K562 (cell line): ENCODE measurements around the gene ARHGAP9. TPM values are rescaled to one million over a fixed set of nuclear protein-coding genes. Genes with fewer than 3 reads are reported as not detected.
A peak's percentile ranks its signal among the peaks of the same experiment; 100 is the strongest.

Source experiments
- ATAC-seq: fragments of 200-7000 bp; cut with Tn5 transposase; 3 replicates; pipeline ENCODE4 v1.9.1; 2020; ENCODE audit warnings: moderate library complexity
- Bru-seq: library from RNA; stranded (reverse); fragments of 400-500 nt; gene quantifications from one replicate; lab custom pipeline; 2021; lab: Mats Ljungman, UMichigan
- BruChase-seq, 2 experiments: library from RNA; stranded (reverse); fragments of 400-500 nt; gene quantifications; one replicate each; lab custom pipeline; 2021; lab: Mats Ljungman, UMichigan
- BruUV-seq: library from RNA; stranded (reverse); fragments of 400-500 nt; replicated peaks from 2 replicates; lab custom pipeline; 2021; lab: Mats Ljungman, UMichigan
- CTCF ChIA-PET: fragments of 300-600 bp; formaldehyde crosslinking; extraction: SDS; loops from one replicate; lab custom pipeline; 2021; ENCODE audit warnings: low intra/inter-chr PET ratio; lab: Yijun Ruan, JAX
- POLR2A ChIA-PET: fragments of 300-600, 350-650 bp; sonication (Branson Sonifier 250); formaldehyde crosslinking; extraction: SDS; loops from one replicate; lab custom pipeline; 2021; ENCODE audit warnings: antibody characterized with exemption, inconsistent platforms; lab: Yijun Ruan, JAX
- DNase-seq, 4 experiments: peaks; one replicate each; pipeline versions ENCODE4 v3.0.0 to v3.0.0-alpha.2; 2011 to 2018; ENCODE audit warnings: low spot score in 3 of 4, mixed read lengths in 3 of 4; ENCODE audit errors: extremely low read depth in 1 of 4
- FAIRE-seq: peaks from 2 replicates; lab custom pipeline; 2011; peaks lifted over from hg19 to GRCh38; lab: Jason Lieb, UNC
- H2AFZ ChIP-seq: 2 replicates; pipeline ENCODE4 v1.6.0; 2011; ENCODE audit warnings: low read depth, low read length, control low read depth, inconsistent platforms
- H3K27ac ChIP-seq: fragments of 200-600 bp; 3 replicates; pipeline ENCODE4 v1.8.0; 2011; ENCODE audit warnings: low read depth, mild to moderate bottlenecking, control low read depth, inconsistent platforms, low read length, moderate library complexity, mixed read lengths; ENCODE audit errors: extremely low read depth
- H3K27me3 ChIP-seq, 2 experiments: fragments of 300-600 bp in 1 of 2; 2 replicates in 1 of 2; 3 replicates in 1 of 2; pipeline versions ENCODE4 v1.6.0 to v1.8.0; 2011; ENCODE audit warnings: inconsistent platforms in 2 of 2, low read length in 2 of 2, mild to moderate bottlenecking in 1 of 2, mixed read lengths in 1 of 2, moderate library complexity in 1 of 2; ENCODE audit not compliant: control insufficient read depth in 2 of 2, insufficient read depth in 2 of 2
- H3K36me3 ChIP-seq: fragments of 300-600 bp; 3 replicates; pipeline ENCODE4 v1.8.0; 2011; ENCODE audit warnings: mild to moderate bottlenecking, low read length, inconsistent platforms; ENCODE audit not compliant: control insufficient read depth, insufficient read depth
- H3K4me1 ChIP-seq, 2 experiments: fragments of 200-600 bp in 1 of 2; replicated peaks in 1 of 2; 2 replicates in 1 of 2; 3 replicates in 1 of 2; pipeline versions ENCODE4 v1.5.1 to v1.8.0; 2011; ENCODE audit warnings: inconsistent platforms in 2 of 2, low read length in 2 of 2, mild to moderate bottlenecking in 1 of 2, mixed read lengths in 1 of 2, moderate library complexity in 1 of 2; ENCODE audit not compliant: control insufficient read depth in 2 of 2, insufficient read depth in 2 of 2
- H3K4me2 ChIP-seq: 2 replicates; pipeline ENCODE4 v1.6.1; 2011; ENCODE audit warnings: low read length, control low read depth, inconsistent platforms, mixed read lengths; ENCODE audit not compliant: insufficient read depth
- H3K4me3 ChIP-seq: fragments of 200-600 bp; sonication (generic), shearing (Covaris generic); 2 replicates; pipeline ENCODE4 v1.5.1; 2016; ENCODE audit warnings: control low read depth, inconsistent platforms
- H3K79me2 ChIP-seq: fragments of 200-600 bp; 3 replicates; pipeline ENCODE4 v1.8.0; 2011; ENCODE audit warnings: low read length, inconsistent platforms; ENCODE audit not compliant: control insufficient read depth, insufficient read depth
- H3K9ac ChIP-seq, 2 experiments: 2 replicates each; pipeline versions ENCODE4 v1.6.0 to v1.6.1; 2011; ENCODE audit warnings: low read depth in 2 of 2, low read length in 2 of 2, control low read depth in 1 of 2, inconsistent platforms in 1 of 2, mild to moderate bottlenecking in 1 of 2, mixed read lengths in 1 of 2; ENCODE audit not compliant: insufficient read depth in 1 of 2
- H3K9me1 ChIP-seq: one replicate; pipeline ENCODE4 v1.6.0; 2011; ENCODE audit warnings: inconsistent platforms, mild to moderate bottlenecking, low read length, moderate library complexity; ENCODE audit not compliant: control insufficient read depth, insufficient read depth
- H3K9me3 ChIP-seq: replicated peaks from 2 replicates; pipeline ENCODE4 v1.5.1; 2011; ENCODE audit warnings: low read depth, low read length, inconsistent platforms; ENCODE audit not compliant: control insufficient read depth, insufficient read depth
- H4K20me1 ChIP-seq: replicated peaks from 2 replicates; pipeline ENCODE4 v1.6.1; 2011; ENCODE audit warnings: low read length, inconsistent platforms, mixed read lengths; ENCODE audit not compliant: control insufficient read depth, insufficient read depth
- FOXP1 ChIP-seq: sonication (generic); formaldehyde crosslinking; IDR thresholded peaks from 2 replicates; pipeline ENCODE4 v1.8.0; 2022; ENCODE audit warnings: mild to moderate bottlenecking, missing genetic modification reagents
- GABPA ChIP-seq: fragments of 200-800 bp; sonication (Bioruptor generic); conservative IDR thresholded peaks from 2 replicates; pipeline ENCODE4 v1.6.1; 2016; ENCODE audit warnings: low read depth, missing genetic modification characterization, missing compliant biosample characterization
- WGBS: fragments of 100-300 bp; shearing (Covaris generic); methylation state at CpG from one replicate; pipeline ENCODE4 v1.1.6; 2016; ENCODE audit warnings: low coverage, mixed read lengths; ENCODE audit not compliant: insufficient coverage; ENCODE audit errors: missing lambda C conversion rate; 5-methylcytosine and 5-hydroxymethylcytosine counted together
- in situ Hi-C: fragments of 300-500 bp; cut with MboI; formaldehyde crosslinking; loops from 4 replicates; pipeline ENCODE4 v1.15.0; 2018; ENCODE audit warnings: inconsistent platforms, mixed read lengths
- intact Hi-C: fragments of 100-400 bp; cut with micrococcal nuclease; formaldehyde crosslinking; loops from 2 replicates; pipeline ENCODE4 v1.14.2; 2022
- long read RNA-seq, 3 experiments: library from polyadenylated mRNA in 2 of 3; library from RNA in 1 of 3; unstranded in 2 of 3; stranded (forward) in 1 of 3; transcript quantifications; one replicate each; pipeline ENCODE4 v2.0.0, GENCODE V29; 2019 to 2022
- polyA minus RNA-seq, 3 experiments: library from RNA; depleted of rRNA, polyadenylated mRNA; stranded (reverse); fragments of >200 nt; gene quantifications; 2 replicates each; pipeline ENCODE4 v1.2.3, GENCODE V29; 2011
- polyA plus RNA-seq, 8 experiments: library from polyadenylated mRNA; depleted of rRNA in 4 of 8; stranded (reverse) in 5 of 8; unstranded in 3 of 8; fragments of >200 nt; fragmentation: Nextera tagmentation in 2 of 8; fragmentation: Illumina TruSeq in 1 of 8; extraction: Ambion mirVana in 2 of 8; extraction: Trizol in 1 of 8; gene quantifications; 2 replicates each; pipeline versions ENCODE4 v1.2.1 to v1.2.3, GENCODE V29; 2011 to 2014; ENCODE audit warnings: inconsistent platforms in 1 of 8, missing spikeins in 1 of 8
- total RNA-seq, 7 experiments: library from RNA; depleted of rRNA in 6 of 7; stranded (reverse); fragments of >200 nt in 6 of 7; fragmentation: Illumina TruSeq in 2 of 7; extraction: Trizol in 2 of 7; gene quantifications; 2 replicates each; pipeline versions ENCODE4 v1.2.1 to v1.2.3, GENCODE V29; 2011 to 2021; ENCODE audit warnings: low replicate concordance in 1 of 7
- TF ChIP-seq, protein P1 (sequence below): sonication (generic); formaldehyde crosslinking; IDR thresholded peaks from 2 replicates; pipeline ENCODE4 v1.9.0; 2022; ENCODE audit warnings: mild to moderate bottlenecking, missing genetic modification reagents
- TF ChIP-seq, protein P2 (sequence below): sonication (generic); formaldehyde crosslinking; IDR thresholded peaks from 2 replicates; pipeline ENCODE4 v1.8.0; 2022; ENCODE audit warnings: mild to moderate bottlenecking, missing genetic modification reagents

ARHGAP9 gene
- 8.4 and 15.8 TPM in 2 replicates for total RNA-seq (2011; cell fraction: chromatin; rRNA removed; ENCODE audit: low replicate concordance)
- 5.3 and 7.2 TPM in 2 replicates for total RNA-seq (2011; cell fraction: nucleolus; rRNA removed)
- total RNA-seq (2011; cell fraction: nucleoplasm; rRNA removed): 7.3 and 8.5 TPM in 2 replicates
- total RNA-seq (2014; rRNA removed) (3.8 and 4.6 TPM in 2 replicates), total RNA-seq (2014; rRNA removed; fragmentation: Illumina TruSeq; extraction: Trizol) (3.1 and 4.2 TPM in 2 replicates), total RNA-seq (2015; rRNA removed; fragmentation: Illumina TruSeq; extraction: Trizol) (5.1 and 5.8 TPM in 2 replicates), total RNA-seq (2021) (5.9 and 6.0 TPM in 2 replicates), polyA plus RNA-seq (2011; rRNA removed) (6.5 and 22.7 TPM in 2 replicates), polyA plus RNA-seq (2014; fragmentation: Illumina TruSeq; extraction: Trizol) (5.4 and 6.5 TPM in 2 replicates), polyA plus RNA-seq (2014; fragmentation: Nextera tagmentation; extraction: Ambion mirVana) (1 to 10 TPM; 1.5 to 2.0 TPM), polyA plus RNA-seq (2014; rRNA removed) (3.3 and 10.2 TPM in 2 replicates), polyA minus RNA-seq (2011; rRNA and poly(A)+ RNA removed) (2.8 and 7.2 TPM in 2 replicates), Bru-seq, nascent RNA (percentile 36 among the genes with signal in this experiment), BruChase-seq, experiment 1, labeled RNA remaining after a 2-hour chase (percentile 25 among the genes with signal in this experiment), BruChase-seq, experiment 2, labeled RNA remaining after a 6-hour chase (percentile 30 among the genes with signal in this experiment)
- 7.6 and 14.0 TPM in 2 replicates for polyA plus RNA-seq (2011; cell fraction: cytosol; rRNA removed)
- 53.3 and 109 TPM in 2 replicates for polyA plus RNA-seq (2011; cell fraction: nucleus; rRNA removed)
- 5.2 and 15.6 TPM in 2 replicates for polyA plus RNA-seq (2012)
- polyA minus RNA-seq (2011; cell fraction: cytosol; rRNA and poly(A)+ RNA removed): 1.5 and 8.5 TPM in 2 replicates
- 4.3 and 13.0 TPM in 2 replicates for polyA minus RNA-seq (2011; cell fraction: nucleus; rRNA and poly(A)+ RNA removed)
- long read RNA-seq, experiment 1, partial matches to known transcripts: 4 of 7 reads
- long read RNA-seq, experiment 1, other reads (novel, unspliced or antisense): 3 of 7 reads
- long read RNA-seq, experiment 2, partial matches to known transcripts: 0 of 4 reads
- long read RNA-seq, experiment 2, other reads (novel, unspliced or antisense): 2 of 4 reads
- long read RNA-seq, experiment 3, partial matches to known transcripts: 0 of 2 reads
- long read RNA-seq, experiment 3, other reads (novel, unspliced or antisense): 1 of 2 reads

DNA sequence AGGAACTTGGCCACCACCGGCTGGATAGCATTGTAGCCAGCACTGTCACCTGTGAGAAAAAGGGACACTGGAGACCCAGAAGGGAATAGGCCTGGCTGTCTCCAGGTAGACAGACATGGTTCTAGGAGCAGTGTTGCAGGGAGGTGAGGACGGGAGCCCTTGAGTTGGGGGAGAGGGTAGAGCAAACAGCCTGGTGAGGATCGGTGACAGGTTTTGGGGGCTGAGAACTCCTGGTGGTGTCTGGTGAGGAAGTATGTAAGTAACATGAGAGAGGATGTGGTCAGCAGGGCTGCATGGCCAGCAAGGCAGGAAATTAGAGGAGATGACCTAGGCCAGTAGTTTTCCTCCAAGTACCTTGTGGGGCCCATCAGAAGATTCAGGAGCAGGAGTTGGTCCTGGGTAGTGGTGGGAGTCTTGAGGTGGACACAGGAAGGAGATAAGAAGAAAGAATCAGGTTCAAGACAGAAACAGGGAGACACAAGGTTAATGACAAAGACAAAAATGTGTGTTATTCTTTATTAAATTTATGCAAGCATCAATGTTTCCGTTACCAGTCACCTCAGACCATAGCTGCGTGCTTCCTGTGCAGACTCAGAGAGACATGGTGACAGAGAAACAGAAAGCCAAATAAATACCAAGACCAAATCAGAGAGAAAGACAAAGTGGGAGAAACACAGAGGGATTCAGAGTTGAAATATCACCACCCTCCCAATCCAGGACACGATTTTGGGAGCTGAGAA lies at the start of gene ARHGAP9:
ARHGAP9 (minus strand) TSS at position 491 of the 740 bp plus-strand sequence; CDS start at position 31, 460 bp downstream.
- Histone ChIP-seq H4K20me1 (no peaks in the 10 kb centered on the region), H3K4me2 (0 out of 2 replicates have a peak within 1 kb of the TSS, but pooled peaks have one; percentile 51), H3K79me2 (no peaks in the 10 kb centered on the region), H3K4me1 (peaks cover 32 to 47% of the 10 kb centered on the region in 2 experiments), H3K9me1 (no peaks in the 10 kb centered on the region), H3K27me3 (no peaks in the 10 kb centered on the region), H3K4me3 (no peak within 1 kb of the TSS), H3K9ac (no peak within 1 kb of the TSS; a peak in 1 of 4 replicates), H3K9me3 (no peaks in the 10 kb centered on the region), H2AFZ (peak within 1 kb of the TSS; percentile 93; the same call in 1 of the 2 replicates), H3K27ac (peak within 1 kb of the TSS; percentile 61; the same call in 2 of the 3 replicates), H3K36me3 (no peaks in the 10 kb centered on the region)
- ChIA-PET POLR2A (interaction anchor here (0.6 to 2.1 kb wide), 4 partner anchors 10 to 455 kb away, joined by 3 to 6 read pairs (median 4); no protein-coding TSS in a partner anchor), CTCF (no interaction called here)
- DNase-seq: no peak
- ATAC-seq: no peak
- in situ Hi-C loops: no loop called here
- 49% methylated on average over 5 of the region's 6 CpGs for WGBS
- no peak for FAIRE-seq
- no TSS peak for BruUV-seq
- TF ChIP-seq, protein P1, sequence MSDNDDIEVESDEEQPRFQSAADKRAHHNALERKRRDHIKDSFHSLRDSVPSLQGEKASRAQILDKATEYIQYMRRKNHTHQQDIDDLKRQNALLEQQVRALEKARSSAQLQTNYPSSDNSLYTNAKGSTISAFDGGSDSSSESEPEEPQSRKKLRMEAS: 0 out of 2 replicates have a peak, but pooled peaks have one; percentile 21
- TF ChIP-seq FOXP1 (CRISPR knock-in tag) (peak; percentile 47; the same call in 1 of the 2 replicates), GABPA (peak; percentile 22; the same call in 1 of the 2 replicates)
- TF ChIP-seq, protein P2, sequence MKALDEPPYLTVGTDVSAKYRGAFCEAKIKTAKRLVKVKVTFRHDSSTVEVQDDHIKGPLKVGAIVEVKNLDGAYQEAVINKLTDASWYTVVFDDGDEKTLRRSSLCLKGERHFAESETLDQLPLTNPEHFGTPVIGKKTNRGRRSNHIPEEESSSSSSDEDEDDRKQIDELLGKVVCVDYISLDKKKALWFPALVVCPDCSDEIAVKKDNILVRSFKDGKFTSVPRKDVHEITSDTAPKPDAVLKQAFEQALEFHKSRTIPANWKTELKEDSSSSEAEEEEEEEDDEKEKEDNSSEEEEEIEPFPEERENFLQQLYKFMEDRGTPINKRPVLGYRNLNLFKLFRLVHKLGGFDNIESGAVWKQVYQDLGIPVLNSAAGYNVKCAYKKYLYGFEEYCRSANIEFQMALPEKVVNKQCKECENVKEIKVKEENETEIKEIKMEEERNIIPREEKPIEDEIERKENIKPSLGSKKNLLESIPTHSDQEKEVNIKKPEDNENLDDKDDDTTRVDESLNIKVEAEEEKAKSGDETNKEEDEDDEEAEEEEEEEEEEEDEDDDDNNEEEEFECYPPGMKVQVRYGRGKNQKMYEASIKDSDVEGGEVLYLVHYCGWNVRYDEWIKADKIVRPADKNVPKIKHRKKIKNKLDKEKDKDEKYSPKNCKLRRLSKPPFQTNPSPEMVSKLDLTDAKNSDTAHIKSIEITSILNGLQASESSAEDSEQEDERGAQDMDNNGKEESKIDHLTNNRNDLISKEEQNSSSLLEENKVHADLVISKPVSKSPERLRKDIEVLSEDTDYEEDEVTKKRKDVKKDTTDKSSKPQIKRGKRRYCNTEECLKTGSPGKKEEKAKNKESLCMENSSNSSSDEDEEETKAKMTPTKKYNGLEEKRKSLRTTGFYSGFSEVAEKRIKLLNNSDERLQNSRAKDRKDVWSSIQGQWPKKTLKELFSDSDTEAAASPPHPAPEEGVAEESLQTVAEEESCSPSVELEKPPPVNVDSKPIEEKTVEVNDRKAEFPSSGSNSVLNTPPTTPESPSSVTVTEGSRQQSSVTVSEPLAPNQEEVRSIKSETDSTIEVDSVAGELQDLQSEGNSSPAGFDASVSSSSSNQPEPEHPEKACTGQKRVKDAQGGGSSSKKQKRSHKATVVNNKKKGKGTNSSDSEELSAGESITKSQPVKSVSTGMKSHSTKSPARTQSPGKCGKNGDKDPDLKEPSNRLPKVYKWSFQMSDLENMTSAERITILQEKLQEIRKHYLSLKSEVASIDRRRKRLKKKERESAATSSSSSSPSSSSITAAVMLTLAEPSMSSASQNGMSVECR (CRISPR knock-in tag): no peak
- TF ChIP-seq, all 486 proteins: peak for 3
- intact Hi-C loops: no loop called here
